HG02943 (cell line): Measurements from ENCODE around the gene SULF2.

Experiments used
- ATAC-seq: cut with Tn5 transposase; IDR thresholded peaks from one replicate; pipeline ENCODE4 v1.9.1; 2021; ENCODE audit warnings: mild to moderate bottlenecking, low read depth, moderate library complexity; ENCODE audit not compliant: unreplicated experiment

The SULF2 gene

DNA sequence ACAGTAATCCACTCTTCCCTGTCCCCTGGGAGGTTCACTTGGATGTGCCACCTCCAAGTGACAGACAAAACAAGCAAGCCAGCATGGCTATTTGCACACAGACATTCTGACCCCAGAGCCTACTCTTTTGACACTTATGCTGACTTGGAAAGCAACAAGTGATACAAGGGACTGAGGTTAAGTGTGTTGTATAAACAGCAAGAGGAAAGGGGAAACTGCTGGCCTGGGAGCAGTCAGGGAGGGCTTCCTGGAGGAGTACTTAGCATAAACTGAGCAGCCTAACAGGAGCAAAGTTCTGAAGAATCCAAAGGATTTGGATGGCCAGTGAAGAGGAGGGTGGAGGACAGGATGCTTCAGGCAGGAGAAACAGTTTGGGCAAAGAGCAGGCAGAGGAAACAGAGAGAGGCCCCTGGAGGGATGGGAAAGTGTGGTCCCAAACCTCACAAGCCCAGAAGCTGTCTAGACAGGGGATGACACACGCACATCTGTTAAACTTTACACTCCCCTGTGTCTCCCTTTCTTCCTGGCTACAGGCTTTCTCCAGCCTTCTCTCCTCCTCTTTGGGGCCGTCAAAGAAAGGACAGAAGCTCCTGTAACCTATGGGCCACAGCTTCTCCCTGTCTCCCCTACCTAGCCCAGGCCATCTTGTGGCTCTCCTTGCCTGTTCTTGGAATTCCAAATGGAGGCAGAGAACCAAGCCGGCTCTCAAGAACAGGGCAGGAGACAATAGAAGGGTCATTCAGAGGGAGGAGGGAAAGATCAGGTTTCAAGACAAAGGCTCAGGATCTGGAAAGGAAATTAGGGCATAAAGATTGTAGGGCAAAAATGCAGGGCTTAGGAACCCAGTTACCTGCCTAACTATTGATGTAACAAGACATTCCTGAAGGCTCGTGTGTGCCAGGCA lies 19.3 kb downstream of the SULF2 start:
- no peak for ATAC-seq

DNA sequence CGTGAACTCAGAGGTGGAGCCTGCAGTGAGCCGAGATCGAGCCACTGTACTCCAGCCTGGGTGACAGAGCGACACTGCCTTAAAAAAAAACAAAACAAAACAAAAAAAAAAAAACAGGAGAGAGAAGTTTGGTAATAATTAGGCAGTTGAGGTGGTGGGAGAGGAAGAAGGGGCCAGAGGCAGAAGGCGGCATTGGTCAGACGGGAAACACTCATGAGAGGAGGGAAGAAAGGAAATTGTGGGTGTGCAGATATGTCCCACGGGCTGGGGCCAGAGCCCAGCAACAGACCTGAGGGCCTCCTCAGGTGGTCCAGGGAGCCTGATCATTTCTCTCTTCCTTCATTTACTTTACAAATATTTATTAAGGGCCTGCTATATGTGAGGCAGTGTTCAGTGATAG lies 20.0 kb downstream of the SULF2 start:
- no peak for ATAC-seq

DNA sequence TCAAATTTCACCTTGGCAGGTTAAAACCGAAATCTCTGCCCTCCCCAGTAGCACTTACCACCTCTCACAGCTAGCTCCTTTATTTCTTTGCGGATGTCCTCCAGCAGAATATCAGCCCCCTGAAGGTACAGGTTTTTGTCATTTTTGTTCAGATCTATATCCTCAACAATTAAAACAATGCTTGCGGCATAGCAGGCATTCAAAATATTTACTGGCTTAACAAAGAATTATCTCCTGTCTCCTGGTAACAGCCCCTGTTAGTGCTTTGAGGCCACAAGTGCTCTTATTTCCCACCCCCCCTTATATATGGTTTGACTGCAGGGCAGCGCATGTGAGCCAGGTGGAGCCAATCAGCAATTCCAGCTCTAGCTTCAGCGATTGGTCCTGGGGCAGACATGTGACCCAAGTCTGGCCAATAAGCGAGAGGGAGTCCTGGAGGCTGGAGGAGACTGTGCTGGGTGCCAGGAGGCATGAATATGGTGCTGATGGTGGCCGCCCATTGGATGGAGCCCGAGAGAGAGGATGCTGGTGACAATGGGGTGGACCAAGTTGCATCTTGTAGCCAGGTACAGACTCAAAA lies 21.0 kb downstream of the SULF2 start:
- no peak for ATAC-seq

DNA sequence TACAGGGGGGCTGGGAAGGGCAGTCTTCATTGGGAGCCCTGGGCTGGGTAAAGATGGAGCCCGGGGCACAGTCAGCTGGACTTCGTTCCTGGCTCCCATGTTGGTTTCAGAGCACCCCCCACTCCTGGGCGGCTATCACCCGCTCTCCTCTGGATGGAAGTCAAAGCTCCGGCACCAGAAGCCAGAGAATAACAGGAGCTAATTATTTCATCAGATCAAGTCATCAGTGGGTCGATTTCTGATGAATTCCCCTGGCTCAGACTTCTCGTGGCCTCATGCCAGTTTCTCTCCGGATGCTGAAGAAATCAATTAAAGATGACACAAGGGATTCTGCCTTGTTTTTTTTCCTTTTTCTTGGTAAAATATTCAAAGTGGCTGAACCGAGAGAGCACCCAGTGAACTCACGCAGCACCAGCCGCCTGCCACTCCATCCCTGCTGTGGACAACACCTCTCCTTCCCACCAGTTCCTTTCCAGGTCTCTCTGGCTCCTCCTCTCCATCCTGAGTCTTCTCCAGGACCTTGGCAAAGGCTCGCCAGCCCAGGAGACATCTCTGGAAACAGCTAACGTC lies 22.5 kb downstream of the SULF2 start:
- no peak for ATAC-seq

- no peak for ATAC-seq
These were observed 23.7 kb downstream of the SULF2 start for GRCh38 chr20:47761482-47762047.

DNA sequence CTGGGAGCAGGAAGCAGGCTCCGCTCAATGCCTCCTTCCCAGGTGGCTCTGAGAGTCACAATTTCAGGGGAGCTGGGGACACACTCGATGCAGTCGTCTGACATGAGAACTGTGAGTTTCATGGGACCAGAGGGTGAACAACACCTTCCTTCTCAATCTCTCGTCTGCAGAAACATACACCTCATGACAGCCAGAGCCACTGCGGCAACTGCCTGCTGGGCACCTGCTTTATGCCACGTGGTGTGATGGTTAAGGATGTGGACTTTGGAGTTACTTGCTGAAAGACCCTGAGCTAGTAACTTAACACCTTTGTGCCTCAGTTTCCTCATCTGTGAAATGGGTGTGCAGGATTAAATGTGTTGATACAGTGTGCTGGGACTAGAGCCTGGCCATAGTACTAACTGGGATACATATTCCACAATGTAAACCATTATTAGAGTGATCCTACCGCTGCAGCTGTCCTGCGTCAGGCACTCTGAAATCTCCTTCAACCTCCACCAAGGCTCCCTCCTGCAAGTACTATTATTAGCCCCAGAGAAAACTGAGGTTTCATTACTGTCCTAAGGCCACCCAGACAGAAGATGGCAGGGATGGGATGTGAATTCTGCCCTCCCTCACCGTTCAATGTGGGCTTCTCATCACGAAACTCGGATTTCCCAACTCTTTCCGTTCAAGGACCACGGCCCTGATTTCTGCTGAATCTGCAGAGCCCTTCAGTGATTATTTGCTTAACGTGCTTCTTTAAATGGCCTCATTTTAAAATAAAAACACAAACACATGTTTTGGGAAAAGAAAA lies 24.4 kb downstream of the SULF2 start:
- no peak for ATAC-seq

- ATAC-seq: no peak
These were observed 26.5 kb downstream of the SULF2 start for GRCh38 chr20:47758517-47759450.

GRCh38 chr20:47757145-47758035 lies 27.9 kb downstream of the SULF2 start:
- no peak for ATAC-seq

DNA sequence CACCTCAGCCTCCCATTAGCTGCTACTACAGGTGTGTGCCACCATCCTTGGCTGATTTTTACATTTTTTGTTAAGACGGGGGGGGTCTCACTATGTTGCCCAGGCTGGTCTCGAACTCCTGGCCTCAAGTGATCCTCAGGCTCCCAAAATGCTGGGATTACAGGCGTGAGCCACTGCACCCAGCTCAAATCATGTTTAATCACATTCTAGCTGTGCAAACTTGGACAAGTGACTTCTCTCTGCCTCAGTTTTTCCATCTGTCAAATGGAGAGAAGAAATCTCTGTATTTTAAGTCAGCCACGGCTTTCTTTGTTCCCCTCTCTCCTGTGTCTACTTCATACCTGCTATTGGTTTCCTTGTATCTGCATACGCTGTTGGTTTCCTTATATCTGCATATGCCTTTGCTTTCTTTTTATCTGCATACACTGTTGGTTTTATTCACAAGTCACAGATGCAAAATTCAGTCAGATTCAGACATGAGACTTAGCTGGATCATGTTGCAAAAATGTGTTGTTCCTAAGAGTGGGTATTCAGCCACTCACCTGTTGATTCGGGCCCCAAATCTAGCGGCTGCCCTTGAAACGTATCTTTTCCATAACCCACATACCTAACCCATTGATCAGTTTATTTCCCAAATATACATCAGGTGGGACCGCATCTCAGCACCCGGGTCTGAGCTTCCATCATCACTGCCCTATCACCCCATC lies 30.2 kb downstream of the SULF2 start:
- ATAC-seq: no peak

DNA sequence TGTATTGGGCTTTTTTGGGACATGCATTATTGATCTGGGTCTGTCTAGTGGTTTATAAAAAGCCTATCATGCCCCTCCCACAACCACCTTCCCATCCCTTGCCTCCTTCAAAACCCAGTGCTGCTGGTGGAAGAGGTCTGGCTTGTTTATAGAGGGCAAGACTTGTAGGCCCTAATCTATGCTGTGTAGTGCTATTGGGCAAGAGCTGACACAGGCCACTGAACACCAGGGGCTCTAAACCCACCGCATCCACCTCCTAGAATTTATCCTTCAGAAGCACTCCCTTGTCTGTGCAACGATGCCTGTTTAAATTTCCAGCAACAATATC lies 30.9 kb downstream of the SULF2 start:
- ATAC-seq: no peak

GRCh38 chr20:47753576-47754387 lies 31.5 kb downstream of the SULF2 start:
- no peak for ATAC-seq

- ATAC-seq: no peak
These were observed 33.8 kb downstream of the SULF2 start for GRCh38 chr20:47751449-47751848.

DNA sequence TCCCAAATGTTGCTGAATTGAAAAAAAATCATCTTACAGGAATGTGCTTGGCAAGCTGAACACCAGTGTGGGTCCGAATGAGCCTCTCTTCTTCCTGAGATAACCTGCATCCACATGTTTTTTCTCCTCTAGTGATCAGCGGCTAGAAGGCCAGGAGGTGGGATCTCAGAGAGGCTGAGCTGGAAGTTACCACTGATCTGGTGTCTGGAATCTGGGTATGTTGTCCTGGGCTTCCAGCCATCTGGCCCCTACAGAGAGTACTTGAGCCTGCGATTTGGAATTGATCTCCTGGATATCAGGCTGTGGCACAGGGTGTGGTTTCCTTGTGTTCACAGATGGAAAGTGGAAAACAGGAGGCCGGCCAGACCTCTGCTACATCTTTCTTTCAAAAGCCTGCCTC lies 35.9 kb downstream of the SULF2 start:
- no peak for ATAC-seq

- ATAC-seq: no peak
These were observed 36.5 kb downstream of the SULF2 start for GRCh38 chr20:47748823-47749222.

- no peak for ATAC-seq
These were observed 37.2 kb downstream of the SULF2 start for GRCh38 chr20:47748069-47748468.

- no peak for ATAC-seq
These were observed 37.6 kb downstream of the SULF2 start for GRCh38 chr20:47747669-47748031.

DNA sequence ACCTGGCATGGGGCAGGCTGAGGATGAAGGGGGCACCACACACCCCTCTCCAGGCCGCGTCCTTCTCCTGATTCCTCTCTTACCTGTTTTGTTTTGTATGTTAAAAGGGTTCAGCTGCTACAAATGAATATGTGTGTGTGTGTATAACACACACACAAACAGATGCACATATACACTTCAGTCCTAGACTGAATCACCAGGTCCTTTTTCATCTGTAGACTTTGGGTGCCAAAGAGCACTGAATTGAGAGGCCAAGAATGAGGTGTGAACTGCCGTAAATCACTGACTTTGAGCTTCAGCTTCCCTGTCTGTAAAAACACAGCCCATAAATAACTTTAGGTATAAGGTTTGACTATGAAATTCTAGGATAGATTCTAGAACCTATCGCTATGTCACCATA lies 40.5 kb downstream of the SULF2 start:
- no peak for ATAC-seq
